Brain pericyte (primary cell): Measurements from ENCODE around the gene PRPF8.

Experiments
- DNase-seq: peaks from one replicate; pipeline ENCODE4 v3.0.0-alpha.2; 2012; ENCODE audit warnings: low read depth, low spot score

Gene PRPF8

GRCh38 chr17:1627182-1627981, 57.3 kb downstream of the PRPF8 start:
- DNase-seq, result no peak

DNA sequence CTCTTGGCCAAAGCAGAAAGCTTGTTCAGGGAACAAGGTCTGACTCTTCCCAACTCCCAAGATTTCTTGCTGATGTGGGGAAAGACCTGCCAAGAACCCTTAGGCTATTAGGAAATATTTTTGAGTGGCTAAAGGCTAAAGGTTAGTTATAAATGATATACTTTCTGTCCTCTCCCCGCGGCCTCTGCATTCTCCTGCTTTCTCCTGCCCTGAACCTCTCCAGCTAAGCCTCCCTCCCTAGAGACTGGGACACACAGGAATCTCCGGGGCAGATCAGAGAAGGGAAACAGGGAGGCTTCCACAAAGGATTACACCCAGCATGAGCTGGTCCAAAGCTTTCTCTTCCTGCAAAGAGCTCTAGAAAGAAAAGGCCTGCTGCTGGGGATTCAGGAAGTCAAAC, 58.3 kb downstream of the PRPF8 start:
- no peak for DNase-seq

DNA sequence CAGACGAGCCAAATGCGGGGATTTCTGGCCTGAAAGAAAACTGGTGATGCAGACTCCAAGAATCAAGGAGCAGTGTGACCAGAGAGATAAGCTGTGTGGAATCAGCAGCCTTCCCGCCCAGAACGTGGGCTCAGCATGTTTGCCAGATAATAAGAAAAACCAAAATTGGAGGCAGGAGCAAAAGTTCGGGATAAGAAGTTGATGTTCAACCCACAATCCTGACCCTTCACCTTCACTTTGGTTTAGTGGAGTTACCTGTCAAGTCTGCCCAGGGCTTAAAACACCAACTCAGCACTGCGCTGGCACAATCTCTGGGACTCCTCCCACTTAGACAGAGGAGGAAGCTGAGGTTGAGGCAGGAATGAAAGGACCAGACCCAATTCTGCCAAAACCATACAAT, 59.1 kb downstream of the PRPF8 start:
- no peak for DNase-seq

- DNase-seq, result no peak
These were observed 59.6 kb downstream of the PRPF8 start for GRCh38 chr17:1625053-1625452.

GRCh38 chr17:1624650-1625049, 60.0 kb downstream of the PRPF8 start:
- no peak for DNase-seq

DNA sequence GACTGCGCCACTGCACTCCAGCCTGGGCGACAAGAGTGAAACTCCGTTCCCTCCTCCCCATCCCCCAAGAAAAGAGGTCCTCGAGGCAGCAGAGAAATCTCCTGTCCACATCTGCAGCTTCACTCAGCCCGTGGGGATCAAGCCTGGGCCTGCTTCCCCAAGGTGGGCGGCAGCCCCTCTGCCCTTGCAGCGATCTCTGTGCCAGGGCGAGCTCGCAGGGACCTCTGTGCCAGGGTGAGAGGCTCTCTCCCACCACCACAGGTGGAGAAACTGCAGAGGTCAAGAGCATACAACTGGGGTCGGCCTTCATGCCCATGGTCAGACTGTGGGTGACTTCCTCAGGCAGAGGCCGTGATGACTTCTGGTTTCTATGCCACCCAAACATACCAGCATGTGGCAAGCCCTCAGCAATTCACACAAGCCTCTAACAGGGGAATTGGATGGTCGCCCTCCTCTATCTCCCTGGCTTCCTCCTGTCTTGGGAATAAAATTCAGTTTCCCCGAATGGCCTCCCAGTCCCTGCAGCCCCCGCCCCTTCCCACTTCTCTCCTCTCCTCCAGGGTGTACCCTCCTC, 61.5 kb downstream of the PRPF8 start:
- no peak for DNase-seq

DNA sequence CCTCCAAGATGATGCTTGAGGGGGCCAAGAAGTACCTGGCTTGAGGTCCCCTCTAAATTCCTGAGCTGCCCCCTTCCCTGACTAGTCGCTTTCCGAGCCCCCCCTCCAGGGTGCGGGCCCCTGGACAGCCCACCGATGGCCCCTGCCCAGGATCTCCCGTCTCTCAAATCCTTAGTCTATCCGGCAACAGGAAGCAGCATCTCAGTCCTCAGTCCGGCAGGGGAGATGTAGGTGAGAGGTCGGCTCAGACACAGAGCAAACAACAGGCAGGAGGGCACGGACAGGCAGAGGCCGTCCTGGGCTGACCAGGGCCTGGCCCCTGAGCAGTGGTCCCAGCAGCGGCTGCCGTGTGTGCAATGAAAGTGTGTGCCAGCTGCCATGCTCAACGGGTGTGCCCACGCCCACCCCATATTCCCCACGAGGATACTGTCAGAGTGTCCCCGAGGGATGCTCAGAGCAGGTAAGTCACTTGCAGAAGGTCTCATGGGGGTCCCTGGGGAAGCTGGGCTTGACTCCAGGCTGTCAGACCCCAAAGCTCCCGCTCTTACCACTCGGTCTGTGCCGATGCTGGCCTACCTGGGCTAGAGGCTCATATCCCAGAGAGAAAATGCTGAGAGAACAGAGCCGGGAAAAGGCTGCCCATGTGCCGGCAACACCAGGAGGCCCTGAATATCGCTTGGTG, 63.3 kb downstream of the PRPF8 start:
- DNase-seq, result no peak

GRCh38 chr17:1620486-1620885, 64.2 kb downstream of the PRPF8 start:
- DNase-seq, result no peak

GRCh38 chr17:1617620-1618174, 67.0 kb downstream of the PRPF8 start:
- no peak for DNase-seq

DNA sequence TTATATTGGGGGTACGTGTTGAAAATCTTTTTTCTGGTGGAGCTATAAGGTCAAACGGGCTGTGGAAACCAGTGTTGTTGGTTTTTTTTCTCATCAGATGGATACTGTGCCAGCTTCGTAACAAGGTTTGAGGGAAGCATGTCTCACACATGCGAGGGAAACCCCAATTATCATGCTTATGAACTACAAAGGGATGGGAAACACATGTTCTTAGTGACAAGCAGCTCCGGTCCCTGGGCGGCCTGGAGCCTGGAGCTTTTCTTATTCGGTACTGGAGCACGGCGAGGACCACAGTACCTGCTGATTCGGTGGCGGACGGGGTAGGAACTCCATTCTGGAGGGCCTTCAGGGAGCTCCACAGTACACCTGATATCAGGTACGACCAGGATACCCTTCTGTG, 68.6 kb downstream of the PRPF8 start:
- no peak for DNase-seq

GRCh38 chr17:1612400-1612799, 72.3 kb downstream of the PRPF8 start:
- DNase-seq, result no peak

DNA sequence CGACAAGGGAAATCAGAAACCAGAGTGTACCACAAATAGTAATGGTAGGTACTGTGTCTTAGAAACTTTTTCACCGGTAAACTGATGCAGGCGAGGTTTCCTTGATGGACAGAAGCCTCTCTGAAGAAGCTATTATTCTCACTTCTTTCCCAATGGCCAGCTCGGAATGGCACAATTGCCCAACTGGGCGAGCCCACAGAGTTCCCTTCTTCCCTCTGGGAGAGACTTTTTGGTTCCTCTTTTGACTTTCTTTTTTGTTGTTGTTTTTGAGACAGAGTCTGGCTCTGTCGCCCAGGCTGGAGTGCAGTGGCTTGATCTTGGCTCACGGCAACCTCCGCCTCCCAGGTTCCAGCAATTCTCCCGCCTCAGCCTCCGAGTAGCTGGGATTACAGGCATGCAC, 73.0 kb downstream of the PRPF8 start:
- no peak for DNase-seq

- DNase-seq, result no peak
These were observed 76.0 kb downstream of the PRPF8 start for GRCh38 chr17:1608676-1609075.

DNA sequence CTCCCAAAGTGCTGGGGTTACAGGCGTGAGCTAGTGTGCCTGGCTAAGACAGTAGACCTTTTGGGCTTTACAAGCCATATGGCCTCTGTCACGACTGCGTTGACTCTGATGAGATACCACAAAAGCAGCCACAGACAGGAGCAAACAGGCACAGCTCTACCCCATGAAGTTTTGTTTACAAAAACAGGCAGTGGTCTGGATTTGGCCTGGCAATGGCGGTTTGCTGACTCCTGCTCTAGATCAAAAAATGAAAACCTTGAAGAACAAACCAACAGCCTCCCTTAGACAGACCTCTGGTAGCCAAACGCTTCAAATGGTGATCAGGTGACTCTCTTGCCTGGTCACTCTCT, 76.7 kb downstream of the PRPF8 start:
- DNase-seq, result no peak

- DNase-seq, result no peak
These were observed 78.2 kb downstream of the PRPF8 start for GRCh38 chr17:1606352-1606985.

DNA sequence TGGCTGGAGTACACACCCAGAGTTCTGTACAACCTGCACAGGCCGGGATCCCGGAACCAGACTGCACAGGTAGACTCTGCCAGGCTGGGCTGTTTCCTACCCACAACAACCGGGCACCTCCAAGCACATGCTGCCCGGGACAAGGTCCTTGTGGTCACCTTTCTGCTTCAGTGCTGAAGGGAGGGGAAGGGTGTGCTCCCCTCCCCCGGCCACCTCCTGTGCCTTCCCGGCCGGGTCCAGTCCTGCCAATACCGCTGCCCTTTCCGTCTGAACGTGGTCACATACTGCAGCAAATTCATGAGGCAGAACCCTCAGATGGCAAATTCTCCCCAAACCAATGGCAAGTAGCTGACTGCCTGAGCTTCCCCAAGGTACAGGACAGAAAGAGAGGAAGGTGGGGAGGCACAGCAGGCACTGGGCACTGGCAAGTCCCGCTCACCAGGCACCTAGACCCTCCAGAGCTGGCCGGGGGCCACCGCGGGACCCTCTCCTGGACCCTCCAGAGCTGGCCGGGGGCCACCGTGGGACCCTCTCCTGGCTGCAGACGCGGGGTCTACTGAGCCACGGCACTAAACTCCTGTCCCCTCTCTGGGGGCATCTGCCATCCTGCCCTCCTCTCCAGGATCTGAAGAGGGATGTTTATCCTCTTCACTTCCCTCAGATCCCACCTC, 78.9 kb downstream of the PRPF8 start:
- no peak for DNase-seq

DNA sequence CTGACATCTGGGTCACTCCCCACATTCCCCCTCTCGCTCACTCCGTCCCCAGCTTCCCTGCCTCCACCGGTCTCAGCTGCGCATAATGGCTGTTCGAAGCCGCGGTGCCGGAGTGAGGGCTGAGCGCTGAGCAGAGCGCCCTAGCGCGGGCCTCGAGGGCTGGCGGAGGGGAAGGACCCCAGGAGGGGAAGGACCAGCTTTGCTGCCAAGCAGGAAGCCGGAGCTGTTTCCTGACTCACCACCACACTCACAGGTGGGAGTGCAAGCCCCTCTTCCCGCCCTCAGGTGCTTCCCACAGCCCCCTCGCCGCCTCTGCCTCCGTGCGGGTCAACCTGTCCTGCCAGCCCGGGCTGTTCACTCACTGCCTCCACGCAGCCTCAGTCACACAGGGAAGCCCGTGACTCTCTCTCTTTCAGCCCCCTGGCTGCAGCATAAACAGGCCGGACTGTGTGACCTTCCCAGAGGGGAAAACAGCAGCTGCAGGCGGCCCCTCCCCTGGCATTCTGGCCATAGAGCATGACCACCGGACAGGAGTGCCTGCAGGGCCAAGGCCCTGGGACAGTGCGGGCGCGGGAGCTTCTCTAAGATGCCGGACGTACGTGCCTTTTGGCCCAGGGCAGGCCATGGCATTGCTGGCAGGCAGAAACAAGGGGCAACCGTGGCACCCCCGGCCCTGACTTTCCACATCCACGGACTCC, 79.7 kb downstream of the PRPF8 start:
- DNase-seq, result no peak

DNA sequence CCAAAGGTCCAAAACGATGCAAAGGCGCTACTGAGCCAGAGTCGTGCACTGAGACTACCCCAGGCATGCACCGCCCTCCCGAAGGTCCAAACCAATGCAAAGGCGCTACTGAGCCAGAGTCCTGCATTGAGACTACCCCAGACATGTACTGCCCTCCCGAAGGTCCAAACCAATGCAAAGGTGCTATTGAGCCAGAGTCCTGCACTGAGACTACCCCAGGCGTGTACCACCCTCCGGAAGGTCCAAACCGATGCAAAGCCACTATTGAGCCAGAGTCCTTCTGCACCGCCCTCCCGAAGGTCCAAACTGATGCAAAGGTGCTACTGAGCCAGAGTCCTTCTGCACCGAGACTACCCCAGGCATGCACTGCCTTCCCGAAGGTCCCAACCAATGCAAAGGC, 83.1 kb downstream of the PRPF8 start:
- DNase-seq, result no peak
